GM19452 (cell line): ENCODE measurements around the gene PXDC1.
"Not testable (repeated sequence)": the region's sequence is repeated elsewhere in the genome, so short reads cannot be mapped to it uniquely, and the experiment has no call there.

Experiments used
- ATAC-seq: cut with Tn5 transposase; IDR thresholded peaks from one replicate; pipeline ENCODE4 v1.9.1; 2021; ENCODE audit not compliant: unreplicated experiment

The PXDC1 gene

GRCh38 chr6:3714111-3714510 lies 37.4 kb downstream of the PXDC1 start:
- ATAC-seq = no peak

DNA sequence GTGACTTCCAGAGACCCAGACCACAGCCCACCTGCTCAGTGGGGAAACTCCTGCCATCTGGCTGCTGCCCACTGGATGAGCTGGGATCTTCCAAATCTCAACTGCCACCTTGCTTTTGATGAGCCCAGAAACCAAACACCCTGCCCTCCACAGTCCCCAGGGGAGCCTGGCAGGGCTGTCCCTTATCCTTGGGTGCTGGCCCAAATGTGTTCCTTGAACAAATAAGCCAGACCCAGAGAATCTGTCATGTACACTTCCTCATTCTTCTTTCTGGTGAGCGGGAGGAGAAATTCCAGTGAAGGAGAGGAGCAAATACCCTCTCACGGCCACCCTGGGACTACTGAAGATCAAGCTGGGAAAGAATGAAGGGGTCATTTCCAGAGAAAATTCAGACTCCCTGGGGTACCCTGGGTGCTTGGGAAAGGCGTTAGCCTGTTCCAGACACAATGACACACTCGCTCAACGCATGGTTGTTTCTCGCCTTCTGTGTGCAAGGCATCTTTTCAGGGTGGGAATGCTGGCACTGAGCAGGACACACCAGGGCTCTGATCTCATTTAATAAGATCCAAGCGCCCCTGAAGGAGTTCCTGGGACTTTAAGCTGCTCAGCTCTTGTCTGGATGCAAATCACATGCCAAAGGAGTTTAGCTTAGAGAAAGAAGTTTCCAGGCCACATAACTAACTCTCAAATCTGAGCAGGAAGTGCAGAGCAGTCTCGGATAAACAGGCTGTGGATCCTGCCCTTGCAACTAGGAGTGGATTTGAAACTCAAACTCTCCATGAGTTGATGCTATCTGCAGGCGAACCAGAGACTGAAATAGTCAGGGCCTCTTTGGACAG lies 38.5 kb downstream of the PXDC1 start:
- no peak for ATAC-seq

DNA sequence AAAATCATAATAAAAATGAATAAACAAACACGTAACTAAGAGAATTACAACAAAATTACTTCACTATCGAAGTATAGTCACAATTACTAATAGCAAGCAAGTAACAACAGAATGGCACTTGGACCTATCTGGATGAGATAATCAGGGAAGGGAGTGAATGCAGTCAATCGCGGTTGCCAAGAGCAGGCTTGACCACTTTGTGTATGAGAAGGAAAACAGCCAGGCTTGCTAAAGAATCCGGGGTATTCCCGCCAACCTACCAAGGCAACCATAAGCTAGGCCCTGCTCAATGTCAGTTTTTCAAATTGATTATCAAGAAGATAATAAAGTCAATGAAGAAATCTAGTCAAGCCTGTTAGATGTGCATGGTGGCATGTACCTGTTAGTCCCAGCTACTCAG lies 39.7 kb downstream of the PXDC1 start:
- no peak for ATAC-seq

DNA sequence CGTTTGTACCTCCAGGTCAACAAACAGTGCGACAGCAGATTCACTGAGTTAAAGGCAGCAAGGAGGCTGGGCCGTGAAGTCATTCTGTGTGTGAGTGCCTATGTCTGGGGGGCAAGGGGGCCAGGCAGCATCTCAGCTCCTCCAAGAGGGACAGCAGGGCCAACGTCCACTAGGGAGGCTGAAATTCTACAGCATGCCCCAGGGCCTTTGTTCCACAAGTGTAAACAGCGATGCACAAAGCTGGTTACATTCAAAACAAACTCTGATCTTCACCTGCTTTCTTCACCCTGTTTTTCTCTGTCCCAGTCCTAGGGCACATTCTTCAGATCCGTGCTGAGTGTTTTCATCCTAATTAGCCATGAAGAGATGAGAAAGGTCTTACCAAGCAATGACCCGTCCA lies 41.1 kb downstream of the PXDC1 start:
- ATAC-seq = no peak

DNA sequence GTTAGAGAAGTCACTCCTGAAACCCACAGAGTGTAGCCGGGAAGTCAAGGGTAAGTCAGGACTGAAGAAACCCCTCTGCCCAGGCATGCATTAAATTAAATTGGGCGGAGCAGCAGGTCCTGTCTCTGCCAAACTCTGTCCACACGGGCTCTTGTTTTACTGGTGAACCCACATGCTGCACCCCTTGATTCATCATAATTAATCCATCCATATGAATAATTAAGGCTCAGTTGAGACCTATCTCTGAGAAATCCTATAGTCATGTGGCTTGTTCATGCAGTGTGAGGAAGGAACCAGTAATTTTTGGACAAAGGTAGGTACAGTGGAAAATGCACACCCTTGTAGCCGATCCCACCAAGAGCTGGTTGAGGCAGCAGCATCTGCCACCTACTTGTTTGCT lies 43.0 kb downstream of the PXDC1 start:
- no peak for ATAC-seq

GRCh38 chr6:3707751-3708412 lies 43.6 kb downstream of the PXDC1 start:
- no peak for ATAC-seq

DNA sequence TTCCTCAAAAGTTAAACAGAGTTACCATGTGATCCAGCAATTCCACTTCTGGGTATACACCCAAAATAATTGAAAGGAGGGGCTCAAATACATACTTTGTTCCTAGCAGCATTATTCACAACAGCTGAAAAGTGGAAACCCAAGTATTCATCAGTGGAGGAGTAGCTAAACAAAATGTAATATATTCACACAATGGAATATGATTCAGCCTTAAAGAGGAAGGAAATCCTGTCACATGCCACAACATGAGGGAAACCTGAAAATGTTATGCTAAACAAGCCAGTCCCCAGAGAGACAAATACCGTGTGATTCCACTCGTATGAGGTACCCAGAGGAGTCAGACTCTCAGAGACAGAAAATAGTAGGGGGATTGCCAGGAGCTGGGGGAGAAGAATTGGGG lies 44.5 kb downstream of the PXDC1 start:
- no peak for ATAC-seq

DNA sequence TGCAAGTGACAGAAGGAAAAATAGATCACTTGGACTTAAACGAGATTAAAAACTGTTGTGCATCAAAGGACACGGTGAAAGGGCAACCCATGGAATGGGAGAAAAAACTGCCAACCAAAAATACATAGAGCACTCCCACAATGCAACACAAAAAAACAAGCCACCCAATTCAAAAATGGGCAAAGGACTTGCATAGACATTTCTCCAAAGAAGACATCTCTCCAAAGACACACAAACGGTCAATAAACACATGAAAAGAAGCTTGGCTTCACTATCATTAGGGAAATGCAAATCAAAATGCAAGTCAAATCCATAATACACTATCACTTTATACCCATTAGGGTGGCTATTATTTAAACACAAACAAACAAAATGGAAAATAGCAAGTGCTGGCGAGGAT lies 45.0 kb downstream of the PXDC1 start:
- ATAC-seq = no peak

DNA sequence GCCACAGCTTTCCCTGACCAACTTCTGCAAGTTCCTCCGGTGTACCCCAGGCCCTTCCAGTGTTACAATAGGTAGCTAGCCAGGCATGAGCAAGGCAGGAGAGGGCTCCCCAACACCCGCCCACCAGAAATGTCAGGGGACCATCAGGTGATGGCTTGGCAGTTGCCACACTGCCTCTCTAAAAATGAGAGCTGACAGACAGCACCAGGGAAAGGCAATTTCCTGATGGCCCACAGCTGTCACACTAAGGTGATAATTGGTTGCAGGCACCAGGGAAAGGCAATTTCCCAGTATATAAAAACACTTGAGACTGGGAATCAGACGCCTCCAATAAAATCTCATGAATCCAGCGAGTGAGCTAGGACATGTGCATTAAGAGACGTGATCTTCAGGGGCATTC lies 49.9 kb downstream of the PXDC1 start:
- ATAC-seq = no peak

- no peak for ATAC-seq
Observed at GRCh38 chr6:3699231-3699630, 52.3 kb downstream of the PXDC1 start.

DNA sequence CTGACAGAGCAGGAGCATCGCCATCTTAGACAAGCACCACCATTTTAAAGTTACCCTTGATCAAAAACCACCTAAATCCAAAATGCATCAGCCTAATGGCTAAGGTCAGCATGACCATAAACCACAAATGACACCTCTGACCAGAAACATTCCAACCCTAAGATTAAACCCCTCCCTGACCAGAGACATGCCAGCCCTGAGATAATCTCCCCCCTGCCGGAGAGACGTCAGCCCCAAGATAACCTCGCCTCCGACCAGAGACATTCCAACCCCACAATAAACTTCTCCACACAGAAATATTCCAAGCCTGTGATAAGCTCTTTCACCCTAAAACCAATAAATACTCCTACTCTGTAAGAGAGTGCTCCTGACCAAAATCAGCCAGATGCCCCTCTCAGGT lies 53.5 kb downstream of the PXDC1 start:
- ATAC-seq = no peak

GRCh38 chr6:3697609-3698008 lies 53.9 kb downstream of the PXDC1 start:
- no peak for ATAC-seq

DNA sequence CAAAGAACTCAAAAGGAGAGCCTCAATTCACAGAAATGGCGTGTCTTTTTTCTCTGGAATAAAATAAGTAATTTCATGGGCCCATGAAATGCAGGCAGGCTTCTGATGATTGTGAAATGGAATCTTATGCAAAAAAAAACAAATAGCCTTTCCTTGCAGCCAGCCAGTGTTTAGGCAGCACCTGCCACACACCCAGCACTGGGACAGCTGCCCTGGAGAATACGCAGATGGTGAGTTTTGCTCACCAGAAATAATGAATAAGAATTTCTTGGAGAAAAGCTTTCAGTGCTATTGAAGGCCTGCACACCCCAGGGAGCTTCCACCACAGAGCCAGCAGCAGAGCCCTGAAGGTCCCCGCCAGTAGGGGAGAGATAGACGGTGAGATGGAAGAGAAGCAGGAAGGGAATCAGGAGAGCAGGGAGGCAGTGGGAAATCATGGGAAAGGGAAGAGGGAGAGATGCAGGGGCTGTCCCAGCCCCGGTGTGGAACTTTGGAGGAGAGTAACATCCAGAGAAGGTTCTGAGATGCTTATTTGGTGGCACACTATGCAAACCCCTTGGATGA lies 54.9 kb downstream of the PXDC1 start:
- ATAC-seq = no peak

DNA sequence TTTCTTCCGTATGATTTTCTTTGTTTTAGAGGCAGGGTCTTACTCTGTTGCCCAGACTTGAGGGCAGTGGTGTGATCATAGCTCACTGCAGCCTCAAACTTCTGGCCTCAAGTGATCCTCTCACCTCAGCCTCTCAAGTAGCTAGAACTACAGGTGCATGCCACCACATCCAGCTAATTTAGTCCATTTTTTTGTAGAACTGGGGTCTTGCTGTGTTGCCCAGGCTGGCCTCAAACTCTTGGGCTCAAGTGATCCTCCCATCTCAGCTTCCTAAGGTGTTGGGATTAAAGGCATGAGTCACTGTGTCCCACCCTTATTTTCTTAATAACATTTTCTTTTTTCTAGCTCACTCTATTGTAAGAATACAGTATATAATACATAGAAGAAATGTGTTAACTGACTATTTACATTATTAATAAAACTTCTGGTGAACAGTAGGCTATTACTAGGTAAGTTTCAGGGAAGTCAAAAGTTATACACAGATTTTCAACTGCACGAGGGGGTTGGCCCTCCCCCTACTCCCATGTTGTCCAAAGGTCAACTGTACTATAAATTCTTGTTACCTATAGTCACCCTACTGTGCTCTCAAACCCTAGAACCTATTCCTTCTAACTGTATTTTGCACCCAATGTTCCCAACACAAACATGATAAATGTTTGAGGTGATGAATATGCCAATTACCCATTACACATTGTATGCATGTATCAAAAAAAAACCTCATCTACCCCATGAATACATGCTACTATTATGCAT lies 56.3 kb downstream of the PXDC1 start:
- no peak for ATAC-seq

- no peak for ATAC-seq
Observed at GRCh38 chr6:3693831-3694230, 57.7 kb downstream of the PXDC1 start.

DNA sequence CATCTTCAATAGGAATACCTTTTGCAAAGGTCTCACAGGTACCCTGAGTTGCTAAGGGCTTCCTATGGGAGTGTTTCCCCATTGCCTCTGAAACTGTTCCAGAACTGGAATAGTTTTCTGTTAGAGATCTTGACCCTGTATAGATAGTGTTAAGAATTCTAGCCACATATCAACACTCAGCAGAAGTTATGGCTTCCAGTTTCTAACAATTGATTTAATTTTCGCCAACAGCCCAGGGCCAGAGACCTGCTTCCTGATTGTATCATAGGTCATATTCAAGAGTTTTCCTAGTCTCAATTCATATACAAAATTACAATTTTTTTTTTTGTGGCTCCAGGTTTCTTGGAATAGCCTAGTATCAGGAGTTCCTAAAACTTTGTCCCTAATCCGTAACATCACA lies 61.0 kb downstream of the PXDC1 start:
- ATAC-seq = no peak

DNA sequence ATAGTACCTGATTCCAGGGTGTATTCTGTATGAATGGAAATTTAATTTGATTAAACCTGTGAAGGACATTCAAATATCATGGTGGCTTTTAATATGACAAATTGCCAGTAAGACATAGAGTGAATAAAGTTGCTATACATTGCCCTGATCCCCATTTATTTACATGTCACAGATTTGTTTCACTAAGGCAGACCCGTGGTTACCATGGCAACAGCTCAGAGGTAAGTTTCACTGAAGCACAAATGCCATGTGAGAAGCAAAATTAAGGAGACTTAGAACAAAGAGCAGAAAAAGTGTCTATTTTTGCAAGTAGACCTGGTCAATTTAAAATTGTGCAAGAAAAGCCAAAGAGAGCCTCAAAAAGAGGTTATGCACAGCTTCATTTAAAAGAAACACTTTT lies 63.7 kb downstream of the PXDC1 start:
- ATAC-seq = no peak

DNA sequence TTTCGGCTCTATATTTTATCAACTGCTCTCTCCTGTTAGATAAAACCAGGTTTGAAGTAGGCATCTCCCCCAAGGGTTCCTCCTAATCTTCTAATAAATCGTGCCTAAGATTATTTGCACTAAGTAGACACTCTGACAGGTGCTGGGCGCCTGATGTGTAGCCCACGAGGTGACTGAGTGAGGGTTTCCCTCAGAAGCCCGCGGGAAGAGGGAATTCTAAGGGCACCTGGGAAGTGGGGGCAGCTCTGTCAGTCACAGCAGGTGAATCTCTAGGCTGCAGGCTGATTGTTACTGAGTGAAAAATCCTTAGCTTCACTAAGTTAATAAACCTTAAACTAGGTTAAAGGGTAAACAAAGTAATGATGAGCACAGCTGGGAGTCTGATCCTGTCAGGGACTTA lies 68.2 kb downstream of the PXDC1 start:
- ATAC-seq = no peak

DNA sequence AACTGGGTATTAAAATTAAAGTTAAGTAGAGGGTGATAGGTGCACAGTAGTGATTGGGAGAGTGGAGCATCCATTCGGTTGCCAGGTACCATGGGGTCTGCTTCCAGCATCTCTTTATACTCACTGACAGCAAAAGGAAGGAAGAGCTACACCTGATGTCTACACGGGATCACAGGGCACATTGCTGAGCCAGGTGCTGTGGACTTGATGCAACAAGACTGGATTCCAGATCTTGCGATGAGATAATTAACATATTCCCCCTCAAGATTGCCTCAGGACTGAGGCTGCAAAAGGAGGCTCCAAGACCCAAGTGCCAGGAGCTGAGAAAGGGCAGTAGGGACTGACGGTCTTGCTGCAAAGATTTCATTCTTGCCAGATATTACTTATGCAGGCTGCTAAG lies 72.6 kb downstream of the PXDC1 start:
- no peak for ATAC-seq

- ATAC-seq = not testable (repeated sequence)
Observed at GRCh38 chr6:3677751-3678150, 73.8 kb downstream of the PXDC1 start.

- not testable (repeated sequence) for ATAC-seq
Observed at GRCh38 chr6:3677351-3677750, 74.2 kb downstream of the PXDC1 start.
